Measurements from ENCODE around the gene NHLRC1.

NHLRC1 gene

GRCh38 chr6:18139935-18140621 is 17.6 kb upstream of the NHLRC1 start:
- Histone ChIP-seq H3K4me3 (replicated peaks; ENCODE audit: insufficient read depth, low read length) (no peak overlapping the region), H3K27me3 (ENCODE audit: insufficient read depth, poor library complexity, severe bottlenecking) (no peaks in the 10 kb centered on the region), H3K27ac (replicated peaks) (no peak overlapping the region)
- no peak for DNase-seq (ENCODE audit: low read depth in 1 of 2, low spot score in 1 of 2)
- TF ChIP-seq, protein P1, sequence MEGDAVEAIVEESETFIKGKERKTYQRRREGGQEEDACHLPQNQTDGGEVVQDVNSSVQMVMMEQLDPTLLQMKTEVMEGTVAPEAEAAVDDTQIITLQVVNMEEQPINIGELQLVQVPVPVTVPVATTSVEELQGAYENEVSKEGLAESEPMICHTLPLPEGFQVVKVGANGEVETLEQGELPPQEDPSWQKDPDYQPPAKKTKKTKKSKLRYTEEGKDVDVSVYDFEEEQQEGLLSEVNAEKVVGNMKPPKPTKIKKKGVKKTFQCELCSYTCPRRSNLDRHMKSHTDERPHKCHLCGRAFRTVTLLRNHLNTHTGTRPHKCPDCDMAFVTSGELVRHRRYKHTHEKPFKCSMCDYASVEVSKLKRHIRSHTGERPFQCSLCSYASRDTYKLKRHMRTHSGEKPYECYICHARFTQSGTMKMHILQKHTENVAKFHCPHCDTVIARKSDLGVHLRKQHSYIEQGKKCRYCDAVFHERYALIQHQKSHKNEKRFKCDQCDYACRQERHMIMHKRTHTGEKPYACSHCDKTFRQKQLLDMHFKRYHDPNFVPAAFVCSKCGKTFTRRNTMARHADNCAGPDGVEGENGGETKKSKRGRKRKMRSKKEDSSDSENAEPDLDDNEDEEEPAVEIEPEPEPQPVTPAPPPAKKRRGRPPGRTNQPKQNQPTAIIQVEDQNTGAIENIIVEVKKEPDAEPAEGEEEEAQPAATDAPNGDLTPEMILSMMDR (IDR thresholded peaks at IDR 0.05; ENCODE audit: insufficient read depth, low read length), result no peak
- TF ChIP-seq GABPA (IDR thresholded peaks at IDR 0.05; ENCODE audit: low read depth), result no peak
- no peak for TF ChIP-seq POLR2AphosphoS5 (IDR thresholded peaks at IDR 0.05; ENCODE audit: low read depth)
- no peak for TF ChIP-seq REST (IDR thresholded peaks at IDR 0.05; ENCODE audit: insufficient replicate concordance, low read depth)
- TF ChIP-seq SPI1 (IDR thresholded peaks at IDR 0.05; ENCODE audit: borderline replicate concordance, low read depth), result no peak

DNA sequence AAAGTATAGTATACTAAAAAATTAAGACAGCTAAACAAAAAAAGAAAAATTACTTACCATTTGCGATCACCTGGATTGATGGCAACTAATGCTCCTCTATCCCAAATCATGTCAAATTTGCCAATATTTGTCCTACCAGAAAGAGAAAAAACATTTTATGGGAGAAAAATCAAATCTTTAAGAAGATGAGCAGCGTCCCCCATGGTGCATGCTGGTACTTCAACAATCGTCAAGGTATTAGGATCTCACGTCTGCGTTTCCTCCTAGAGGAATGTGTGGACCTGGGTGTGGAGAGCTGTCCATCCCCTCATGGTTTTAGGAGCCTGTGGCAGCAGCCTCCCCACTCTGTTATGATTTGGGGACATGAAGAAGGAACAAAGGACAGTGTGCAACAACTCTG is 16.4 kb upstream of the NHLRC1 start:
- Histone ChIP-seq H3K4me3 (replicated peaks; ENCODE audit: insufficient read depth, low read length) (no peak overlapping the region), H3K27ac (replicated peaks) (no peak overlapping the region), H3K27me3 (ENCODE audit: insufficient read depth, poor library complexity, severe bottlenecking) (no peaks in the 10 kb centered on the region)
- no peak for DNase-seq (ENCODE audit: low read depth in 1 of 2, low spot score in 1 of 2)
- TF ChIP-seq, protein P1 (IDR thresholded peaks at IDR 0.05; ENCODE audit: insufficient read depth, low read length), result no peak
- TF ChIP-seq SPI1 (IDR thresholded peaks at IDR 0.05; ENCODE audit: borderline replicate concordance, low read depth) (no peak), GABPA (IDR thresholded peaks at IDR 0.05; ENCODE audit: low read depth) (no peak), POLR2AphosphoS5 (IDR thresholded peaks at IDR 0.05; ENCODE audit: low read depth) (no peak), REST (IDR thresholded peaks at IDR 0.05; ENCODE audit: insufficient replicate concordance, low read depth) (no peak)

DNA sequence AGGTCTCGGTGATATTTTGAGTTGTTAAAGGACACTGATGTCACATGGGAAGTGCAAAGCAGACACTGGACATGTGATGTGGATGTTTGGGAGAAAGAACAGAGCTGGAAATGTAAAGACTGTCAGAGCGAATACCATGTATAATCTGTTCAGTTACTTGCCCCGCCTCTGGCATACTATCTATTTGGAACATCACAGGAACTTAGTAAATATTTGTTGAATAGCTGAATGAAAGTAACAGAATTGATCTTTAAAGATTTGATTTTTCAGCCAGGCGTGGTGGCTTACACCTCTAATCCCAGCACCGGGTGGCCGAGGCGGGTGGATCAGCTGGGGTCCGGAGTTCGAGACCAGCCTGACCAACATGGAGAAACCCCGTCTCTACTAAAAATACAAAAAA is 13.8 kb upstream of the NHLRC1 start:
- TF ChIP-seq POLR2AphosphoS5 (IDR thresholded peaks at IDR 0.05; ENCODE audit: low read depth) (no peak), SPI1 (IDR thresholded peaks at IDR 0.05; ENCODE audit: borderline replicate concordance, low read depth) (no peak), REST (IDR thresholded peaks at IDR 0.05; ENCODE audit: insufficient replicate concordance, low read depth) (no peak), GABPA (IDR thresholded peaks at IDR 0.05; ENCODE audit: low read depth) (no peak)
- TF ChIP-seq, protein P1 (IDR thresholded peaks at IDR 0.05; ENCODE audit: insufficient read depth, low read length), result no peak
- DNase-seq (ENCODE audit: low read depth in 1 of 2, low spot score in 1 of 2), result no peak
- H3K4me3 ChIP-seq (replicated peaks; ENCODE audit: insufficient read depth, low read length), result no peak overlapping the region
- H3K27ac ChIP-seq (replicated peaks), result no peak overlapping the region
- no peaks in the 10 kb centered on the region for H3K27me3 ChIP-seq (ENCODE audit: insufficient read depth, poor library complexity, severe bottlenecking)

Data from HL-60 (cell line).